GM13977 (cell line): ENCODE data around the gene MTFR2.

ENCODE experiments used
- DNase-seq: peaks from one replicate; pipeline ENCODE4 v3.0.0; 2012; ENCODE audit warnings: low spot score
- CTCF ChIP-seq: IDR thresholded peaks from 2 replicates; pipeline ENCODE4 v1.5.1; 2012; ENCODE audit warnings: mild to moderate bottlenecking, control low read depth; ENCODE audit not compliant: insufficient read depth; ENCODE audit errors: extremely low read depth, missing control alignments
- in situ Hi-C: fragments of 300-500 bp; cut with MboI; formaldehyde crosslinking; loops from one replicate; pipeline ENCODE4 v1.12.0; 2022; ENCODE audit warnings: low sequenced_read_pairs, low pct_unique_long_range_greater_than_20kb, mixed read lengths, inconsistent platforms; ENCODE audit not compliant: unreplicated experiment

MTFR2 gene

DNA sequence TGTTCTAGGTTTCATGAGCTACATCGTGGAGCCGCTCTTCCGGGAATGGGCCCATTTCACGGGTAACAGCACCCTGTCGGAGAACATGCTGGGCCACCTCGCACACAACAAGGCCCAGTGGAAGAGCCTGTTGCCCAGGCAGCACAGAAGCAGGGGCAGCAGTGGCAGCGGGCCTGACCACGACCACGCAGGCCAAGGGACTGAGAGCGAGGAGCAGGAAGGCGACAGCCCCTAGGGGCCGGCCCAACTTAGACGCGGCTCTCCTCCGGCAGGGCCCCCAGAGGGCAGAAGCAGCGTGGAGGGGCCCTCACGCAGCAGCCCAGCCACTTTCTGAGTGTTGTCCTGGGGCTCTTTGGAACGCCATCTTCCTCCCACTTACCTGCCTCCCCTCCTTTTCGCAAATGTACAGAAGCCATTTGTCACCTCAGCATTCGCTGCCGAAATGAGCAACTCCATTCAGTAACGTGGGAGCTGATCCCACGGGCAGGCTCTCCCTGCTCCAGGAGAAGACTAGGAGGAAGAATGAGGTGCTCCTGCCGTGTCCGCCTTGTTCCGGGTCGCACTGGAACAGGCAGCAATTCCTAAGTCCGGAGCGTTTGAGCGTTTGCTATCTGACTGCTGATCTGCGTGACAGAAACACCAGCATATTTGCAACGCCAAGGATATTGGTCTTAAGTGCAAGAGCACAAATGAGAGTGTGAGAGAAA lies 58.4 kb downstream of the MTFR2 start:
- no peak for DNase-seq
- TF ChIP-seq CTCF = no peak
- in situ Hi-C loops = no loop called here

- no peak for DNase-seq
- in situ Hi-C loops = no loop called here
Measured at GRCh38 chr6:136189104-136189503, 61.0 kb downstream of the MTFR2 start.

DNA sequence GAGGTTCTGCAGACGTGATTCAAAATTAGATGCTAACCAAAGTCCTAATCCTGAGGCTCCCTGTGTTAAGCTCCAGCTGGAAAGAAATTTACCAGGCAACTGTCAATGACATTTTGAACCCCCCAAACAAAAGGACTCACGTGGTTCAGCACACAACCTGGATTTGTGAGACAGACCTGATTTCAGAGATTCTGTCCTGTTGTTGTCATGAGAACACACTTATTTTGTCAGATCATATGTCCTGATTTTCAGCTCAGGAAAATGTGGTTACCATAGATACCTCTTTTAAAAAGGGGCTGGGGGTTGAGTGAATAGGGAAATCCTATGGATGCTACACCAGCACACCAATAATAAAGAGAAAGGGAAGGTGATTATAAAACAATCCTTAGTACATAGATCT lies 61.6 kb downstream of the MTFR2 start:
- DNase-seq = no peak
- in situ Hi-C loops = no loop called here
- no peak for TF ChIP-seq CTCF

More at GRCh38 chr6:136189104-136189503, 61.0 kb downstream of the MTFR2 start:
- no peak for TF ChIP-seq CTCF

DNA sequence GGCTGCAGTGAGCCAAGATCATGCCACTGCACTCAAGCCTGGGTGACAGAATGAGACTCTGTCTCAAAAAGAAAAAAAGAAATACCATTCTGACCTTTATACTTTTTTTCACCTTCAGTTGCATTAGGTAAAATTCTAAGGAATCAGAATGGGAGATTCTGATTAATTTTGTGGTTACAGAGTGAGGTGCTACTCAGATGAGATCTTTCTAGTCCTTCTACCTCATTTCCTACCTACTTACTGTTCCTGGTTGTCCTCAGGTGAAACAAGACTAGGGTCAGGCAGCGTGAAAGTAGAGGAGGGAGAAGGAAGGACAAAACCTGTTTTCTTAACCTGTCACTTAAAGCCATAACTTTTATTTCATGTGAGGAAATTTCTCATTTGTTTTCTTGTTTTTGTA lies 63.7 kb downstream of the MTFR2 start:
- TF ChIP-seq CTCF = no peak
- DNase-seq = no peak
- in situ Hi-C loops = no loop called here

GRCh38 chr6:136184738-136185137 lies 65.4 kb downstream of the MTFR2 start:
- in situ Hi-C loops = no loop called here
- TF ChIP-seq CTCF = no peak
- DNase-seq = no peak

DNA sequence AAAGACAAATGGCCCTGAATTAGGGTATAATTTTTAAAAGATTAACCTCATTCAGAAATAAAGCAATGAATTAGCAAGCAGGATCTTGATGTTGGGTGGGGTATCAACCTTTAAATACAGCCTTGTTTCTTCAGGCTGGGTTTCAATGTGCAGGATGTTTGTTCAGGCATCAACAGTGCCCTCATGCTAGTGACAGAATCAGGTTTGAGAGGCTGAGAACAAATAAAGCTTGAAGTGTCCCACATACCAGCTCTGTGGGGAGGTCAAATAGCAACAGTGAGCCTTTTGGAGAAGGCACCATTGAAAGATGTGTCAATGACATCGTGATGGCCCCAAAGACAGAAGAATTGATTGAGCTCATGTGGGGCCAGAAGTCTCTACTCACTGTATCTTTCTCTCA lies 68.2 kb downstream of the MTFR2 start:
- in situ Hi-C loops = no loop called here
- no peak for DNase-seq
- TF ChIP-seq CTCF = no peak
